ENCODE measurements around the gene MYO9B.

Gene MYO9B

DNA sequence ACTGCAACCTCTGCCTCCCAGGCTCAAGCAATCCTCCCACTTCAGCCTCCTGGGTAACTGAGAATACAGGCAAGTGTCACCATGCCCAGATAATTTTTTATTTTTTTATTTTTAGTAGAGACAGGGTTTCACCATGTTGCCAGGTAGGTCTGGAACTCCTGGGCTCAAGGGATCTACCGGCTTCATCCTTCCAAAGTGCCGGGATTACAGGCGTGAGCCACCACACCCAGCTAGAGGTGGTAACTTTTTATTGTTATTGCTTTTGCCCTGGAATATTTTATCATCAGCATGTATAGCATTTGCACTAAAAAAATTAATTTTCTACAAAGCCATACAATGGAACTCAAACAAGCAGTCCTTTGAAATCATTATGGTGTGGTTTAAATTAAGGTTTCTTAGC, 14.4 kb upstream of the MYO9B start:
- no peaks in the 10 kb centered on the region for H3K9me3 ChIP-seq (ENCODE audit: control insufficient read depth, low read length)
- no peak overlapping the region for H3K27ac ChIP-seq (ENCODE audit: low read depth, low read length, severe bottlenecking)
- no peaks in the 10 kb centered on the region for H3K4me1 ChIP-seq (ENCODE audit: control insufficient read depth, insufficient read depth, low read length, poor library complexity, severe bottlenecking)
- 71 to 100% methylated on average over 3 of the region's 3 CpGs for WGBS, 2 experiments (ENCODE audit: insufficient coverage in 2 of 2)
- peaks cover 89% of the 10 kb centered on the region for H3K36me3 ChIP-seq (ENCODE audit: control insufficient read depth, insufficient read depth, low read length)
- no peak overlapping the region for H3K4me3 ChIP-seq (ENCODE audit: extremely low read depth, insufficient read depth, low read length, poor library complexity, severe bottlenecking)

- WGBS, 2 experiments (ENCODE audit: insufficient coverage in 2 of 2), result 97 to 100% methylated on average over 3 to 4 of the region's 7 CpGs
- H3K4me3 ChIP-seq (ENCODE audit: extremely low read depth, insufficient read depth, low read length, poor library complexity, severe bottlenecking), result no peak overlapping the region
- H3K36me3 ChIP-seq (ENCODE audit: control insufficient read depth, insufficient read depth, low read length), result peaks cover 89% of the 10 kb centered on the region
- no peak overlapping the region for H3K27ac ChIP-seq (ENCODE audit: low read depth, low read length, severe bottlenecking)
- no peaks in the 10 kb centered on the region for H3K9me3 ChIP-seq (ENCODE audit: control insufficient read depth, low read length)
- H3K4me1 ChIP-seq (ENCODE audit: control insufficient read depth, insufficient read depth, low read length, poor library complexity, severe bottlenecking), result no peaks in the 10 kb centered on the region
Observed at GRCh38 chr19:17061691-17062090, 13.9 kb upstream of the MYO9B start.

DNA sequence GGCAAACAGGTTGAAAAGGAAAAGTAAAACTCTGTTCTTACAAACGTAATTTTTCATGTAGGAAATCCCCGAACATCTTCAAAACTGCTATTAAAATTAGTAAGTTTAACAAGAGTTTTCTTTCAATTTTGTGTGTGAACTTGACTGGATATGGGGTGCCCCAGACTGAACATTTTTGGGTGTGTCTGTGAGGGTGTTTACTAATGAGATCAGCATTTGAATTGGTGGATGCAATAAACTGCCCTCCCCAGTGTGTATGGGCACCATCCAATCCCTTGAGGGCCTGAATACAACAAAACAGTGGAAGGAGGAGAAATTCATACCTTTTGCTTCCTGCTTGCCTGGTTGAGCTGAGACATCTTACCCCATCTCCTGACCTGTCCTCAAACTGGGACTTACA, 12.1 kb upstream of the MYO9B start:
- no peaks in the 10 kb centered on the region for H3K4me1 ChIP-seq (ENCODE audit: control insufficient read depth, insufficient read depth, low read length, poor library complexity, severe bottlenecking)
- peaks cover 77% of the 10 kb centered on the region for H3K36me3 ChIP-seq (ENCODE audit: control insufficient read depth, insufficient read depth, low read length)
- WGBS, 2 experiments (ENCODE audit: insufficient coverage in 2 of 2), result 100% methylated on average over 2 of the region's 2 CpGs; no CpG with 5 or more reads in 1 of the 2 experiments
- no peaks in the 10 kb centered on the region for H3K9me3 ChIP-seq (ENCODE audit: control insufficient read depth, low read length)
- no peak overlapping the region for H3K27ac ChIP-seq (ENCODE audit: low read depth, low read length, severe bottlenecking)
- H3K4me3 ChIP-seq (ENCODE audit: extremely low read depth, insufficient read depth, low read length, poor library complexity, severe bottlenecking), result no peak overlapping the region

DNA sequence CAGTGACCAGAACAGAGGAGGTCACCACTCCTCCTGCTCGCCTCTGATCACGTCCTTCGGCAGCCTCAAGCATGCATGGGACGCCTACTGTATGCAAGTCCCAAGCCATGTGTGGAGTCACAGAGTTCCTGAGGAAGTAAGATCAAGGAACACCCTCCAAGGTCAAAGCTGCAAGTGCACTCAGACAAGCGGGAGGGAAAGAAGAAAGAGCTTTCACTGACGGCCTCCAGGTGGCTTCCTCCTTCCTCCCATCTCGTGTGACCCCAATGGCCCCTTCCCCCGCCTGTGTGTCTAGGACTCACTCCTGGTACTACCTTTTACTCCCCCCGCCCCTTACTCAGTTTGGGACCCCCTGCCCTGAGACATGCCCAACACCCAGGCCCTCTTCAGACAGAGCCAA, 6.4 kb upstream of the MYO9B start:
- WGBS, 2 experiments (ENCODE audit: insufficient coverage in 2 of 2), result 90 to 98% methylated on average over 5 of the region's 9 CpGs
- Histone ChIP-seq H3K4me3 (ENCODE audit: extremely low read depth, insufficient read depth, low read length, poor library complexity, severe bottlenecking) (no peak overlapping the region), H3K9me3 (ENCODE audit: control insufficient read depth, low read length) (no peaks in the 10 kb centered on the region), H3K27ac (ENCODE audit: low read depth, low read length, severe bottlenecking) (no peak overlapping the region), H3K36me3 (ENCODE audit: control insufficient read depth, insufficient read depth, low read length) (peaks cover 52% of the 10 kb centered on the region), H3K4me1 (ENCODE audit: control insufficient read depth, insufficient read depth, low read length, poor library complexity, severe bottlenecking) (peaks cover 2% of the 10 kb centered on the region)

- Histone ChIP-seq H3K9me3 (ENCODE audit: control insufficient read depth, low read length) (no peaks in the 10 kb centered on the region), H3K27ac (ENCODE audit: low read depth, low read length, severe bottlenecking) (no peak overlapping the region), H3K36me3 (ENCODE audit: control insufficient read depth, insufficient read depth, low read length) (peaks cover 42% of the 10 kb centered on the region), H3K4me3 (ENCODE audit: extremely low read depth, insufficient read depth, low read length, poor library complexity, severe bottlenecking) (no peak overlapping the region), H3K4me1 (ENCODE audit: control insufficient read depth, insufficient read depth, low read length, poor library complexity, severe bottlenecking) (peaks cover 4% of the 10 kb centered on the region)
- 95 to 96% methylated on average over 12 of the region's 12 CpGs for WGBS, 2 experiments (ENCODE audit: insufficient coverage in 2 of 2)
Observed at GRCh38 chr19:17070421-17070820, 5.2 kb upstream of the MYO9B start.

DNA sequence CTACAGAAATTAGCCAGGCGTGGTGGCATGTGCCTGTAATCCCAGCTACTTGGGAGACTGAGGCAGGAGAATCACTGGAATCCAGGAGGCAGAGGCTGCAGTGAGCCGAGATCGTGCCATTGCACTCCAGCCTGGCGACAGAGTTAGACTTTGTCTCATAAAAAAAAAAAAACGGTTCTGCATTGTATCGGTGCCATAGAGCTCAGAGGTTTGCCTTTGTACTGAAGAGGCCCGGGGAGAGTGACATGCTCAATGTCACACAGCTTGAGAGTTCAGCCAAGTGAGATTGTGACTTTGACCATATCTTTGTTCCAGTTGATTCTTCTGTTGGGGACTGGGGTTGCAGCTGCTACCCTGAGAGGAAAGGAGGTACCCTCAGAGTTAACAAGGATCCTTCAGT, 4.7 kb upstream of the MYO9B start:
- Histone ChIP-seq H3K9me3 (ENCODE audit: control insufficient read depth, low read length) (no peaks in the 10 kb centered on the region), H3K36me3 (ENCODE audit: control insufficient read depth, insufficient read depth, low read length) (peaks cover 40% of the 10 kb centered on the region), H3K4me3 (ENCODE audit: extremely low read depth, insufficient read depth, low read length, poor library complexity, severe bottlenecking) (no peak overlapping the region), H3K4me1 (ENCODE audit: control insufficient read depth, insufficient read depth, low read length, poor library complexity, severe bottlenecking) (peaks cover 4% of the 10 kb centered on the region), H3K27ac (ENCODE audit: low read depth, low read length, severe bottlenecking) (no peak overlapping the region)
- WGBS, 2 experiments (ENCODE audit: insufficient coverage in 2 of 2), result 94 to 96% methylated on average over 7 of the region's 7 CpGs

- Histone ChIP-seq H3K4me3 (ENCODE audit: extremely low read depth, insufficient read depth, low read length, poor library complexity, severe bottlenecking) (peak overlapping the region; percentile 67), H3K36me3 (ENCODE audit: control insufficient read depth, insufficient read depth, low read length) (peaks cover 36% of the 10 kb centered on the region), H3K27ac (ENCODE audit: low read depth, low read length, severe bottlenecking) (no peak overlapping the region), H3K9me3 (ENCODE audit: control insufficient read depth, low read length) (no peaks in the 10 kb centered on the region), H3K4me1 (ENCODE audit: control insufficient read depth, insufficient read depth, low read length, poor library complexity, severe bottlenecking) (peaks cover 22% of the 10 kb centered on the region)
- 31 to 47% methylated on average over 13 to 15 of the region's 18 CpGs for WGBS, 2 experiments (ENCODE audit: insufficient coverage in 2 of 2)
Observed at GRCh38 chr19:17073869-17074633, 1.5 kb upstream of the MYO9B start.

- Histone ChIP-seq H3K27ac (ENCODE audit: low read depth, low read length, severe bottlenecking) (peak overlapping the region; percentile 74), H3K4me3 (ENCODE audit: extremely low read depth, insufficient read depth, low read length, poor library complexity, severe bottlenecking) (peak overlapping the region; percentile 67), H3K36me3 (ENCODE audit: control insufficient read depth, insufficient read depth, low read length) (peaks cover 34% of the 10 kb centered on the region), H3K4me1 (ENCODE audit: control insufficient read depth, insufficient read depth, low read length, poor library complexity, severe bottlenecking) (peaks cover 28% of the 10 kb centered on the region), H3K9me3 (ENCODE audit: control insufficient read depth, low read length) (no peaks in the 10 kb centered on the region)
- WGBS, 2 experiments (ENCODE audit: insufficient coverage in 2 of 2), result 11 to 12% methylated on average over 10 to 11 of the region's 11 CpGs
Observed at GRCh38 chr19:17074634-17075034, 943 bp upstream of the MYO9B start.

DNA sequence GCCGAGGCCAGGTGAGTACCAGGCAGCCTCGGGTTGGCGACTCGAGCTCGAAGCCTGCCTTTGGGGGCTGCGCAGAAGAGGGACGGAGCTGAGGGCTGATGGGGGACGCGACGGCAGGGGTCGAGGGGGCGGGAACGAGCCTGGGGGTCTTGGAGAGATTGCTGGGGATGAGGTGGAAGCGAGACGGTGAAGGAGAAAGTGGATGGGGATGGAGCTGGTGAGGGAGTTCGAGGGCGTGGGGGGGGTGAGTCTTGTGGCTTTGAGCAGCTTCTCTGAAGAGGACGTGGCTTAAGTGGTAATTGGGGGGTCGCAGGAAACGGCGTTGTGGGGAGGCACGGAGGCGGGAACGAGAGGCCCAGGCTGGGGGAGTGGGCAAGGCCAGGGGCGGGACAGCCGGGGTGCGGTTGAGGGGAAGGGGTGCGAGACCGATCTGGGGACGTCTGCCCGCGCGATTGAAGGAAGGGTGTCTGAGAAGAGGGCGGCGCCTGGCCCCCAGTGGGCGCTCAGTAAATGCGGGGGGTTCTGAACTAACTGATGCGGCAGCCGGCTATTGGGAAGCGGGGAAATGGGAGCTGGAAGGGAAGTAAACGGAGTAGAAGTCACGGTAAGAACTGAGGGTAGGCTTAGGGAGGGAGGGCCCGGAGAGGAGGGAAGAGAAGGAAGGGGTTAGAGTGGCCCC, 426 bp downstream of the MYO9B start:
- Histone ChIP-seq H3K27ac (ENCODE audit: low read depth, low read length, severe bottlenecking) (peak overlapping the region; percentile 10), H3K4me1 (ENCODE audit: control insufficient read depth, insufficient read depth, low read length, poor library complexity, severe bottlenecking) (peaks cover 37% of the 10 kb centered on the region), H3K9me3 (ENCODE audit: control insufficient read depth, low read length) (no peaks in the 10 kb centered on the region), H3K4me3 (ENCODE audit: extremely low read depth, insufficient read depth, low read length, poor library complexity, severe bottlenecking) (peak overlapping the region; percentile 72), H3K36me3 (ENCODE audit: control insufficient read depth, insufficient read depth, low read length) (peaks cover 33% of the 10 kb centered on the region)
- WGBS, 2 experiments (ENCODE audit: insufficient coverage in 2 of 2), result 0 to 1% methylated on average over 31 to 33 of the region's 43 CpGs

- Histone ChIP-seq H3K27ac (ENCODE audit: low read depth, low read length, severe bottlenecking) (no peak overlapping the region), H3K4me1 (ENCODE audit: control insufficient read depth, insufficient read depth, low read length, poor library complexity, severe bottlenecking) (peaks cover 37% of the 10 kb centered on the region)
- 8 to 15% methylated on average over 11 to 12 of the region's 12 CpGs for WGBS, 2 experiments (ENCODE audit: insufficient coverage in 2 of 2)
Observed at GRCh38 chr19:17076543-17076991, 990 bp downstream of the MYO9B start.

More at GRCh38 chr19:17076543-17076991, 990 bp downstream of the MYO9B start:
- no peaks in the 10 kb centered on the region for H3K9me3 ChIP-seq (ENCODE audit: control insufficient read depth, low read length)
- peak overlapping the region; percentile 72 for H3K4me3 ChIP-seq (ENCODE audit: extremely low read depth, insufficient read depth, low read length, poor library complexity, severe bottlenecking)
- H3K36me3 ChIP-seq (ENCODE audit: control insufficient read depth, insufficient read depth, low read length), result peaks cover 34% of the 10 kb centered on the region
